Stomach (tissue), 9 donors: ENCODE measurements around the gene PRR20D. TPM values are rescaled to one million over a fixed set of nuclear protein-coding genes. Genes with fewer than 3 reads are reported as not detected.
"Not testable (repeated sequence)": the region's sequence is repeated elsewhere in the genome, so short reads cannot be mapped to it uniquely, and the experiment has no call there.

Experiments used
- DNase-seq, 2 donors: peaks; one replicate each; pipeline versions ENCODE4 v3.0.0 to v3.0.0-alpha.2; 2013 to 2019
- H3K27ac ChIP-seq, 5 donors: fragments of 200-600 bp in 4 of 5; sonication (generic) in 4 of 5; one replicate each; pipeline ENCODE4 v1.5.1; 2013 to 2019; ENCODE audit warnings: mild to moderate bottlenecking in 1 of 5, moderate library complexity in 1 of 5
- H3K27me3 ChIP-seq, 3 donors: fragments of 200-600 bp; sonication (generic); one replicate each; pipeline ENCODE4 v1.5.1; 2017 to 2019; ENCODE audit warnings: mixed run types in 1 of 3
- H3K36me3 ChIP-seq, 4 donors: fragments of 200-600 bp; sonication (generic); 1 replicate in 3 of 4; 2 replicates in 1 of 4; pipeline ENCODE4 v1.5.1; 2016 to 2019
- H3K4me1 ChIP-seq, 4 donors: fragments of 200-600 bp; sonication (generic); one replicate each; pipeline ENCODE4 v1.5.1; 2016 to 2019
- H3K4me3 ChIP-seq, 4 donors: fragments of 200-600 bp; sonication (generic) in 3 of 4; one replicate each; pipeline ENCODE4 v1.5.1; 2016 to 2019; ENCODE audit warnings: mild to moderate bottlenecking in 1 of 4
- H3K9me3 ChIP-seq, 4 donors: fragments of 200-600 bp; sonication (generic); one replicate each; pipeline ENCODE4 v1.5.1; 2016 to 2019
- EP300 ChIP-seq: sonication (generic); formaldehyde crosslinking; IDR thresholded peaks from one replicate; pipeline ENCODE4 v1.6.1; 2017; ENCODE audit warnings: antibody characterized with exemption
- POLR2A ChIP-seq, 4 donors: fragments of 450-650 bp; IDR thresholded peaks; one replicate each; pipeline ENCODE4 v1.6.1; 2016; ENCODE audit warnings: antibody characterized with exemption in 4 of 4, control low read depth in 2 of 4, mild to moderate bottlenecking in 1 of 4, moderate library complexity in 1 of 4
- POLR2AphosphoS5 ChIP-seq, 3 donors: sonication (generic); formaldehyde crosslinking; IDR thresholded peaks; one replicate each; pipeline ENCODE4 v1.6.1; 2016; ENCODE audit warnings: antibody characterized with exemption in 3 of 3
- WGBS, 5 donors: extraction: QIAGEN DNeasy Blood & Tissue Kit in 3 of 5; methylation state at CpG; one replicate each; pipeline versions ENCODE4 v1.1.5 to v1.1.7; 2013 to 2018; 5-methylcytosine and 5-hydroxymethylcytosine counted together
- intact Hi-C: fragments of 100-400 bp; cut with DNase I; formaldehyde crosslinking; loops from one replicate; pipeline ENCODE4 v1.15.1; 2023; ENCODE audit warnings: low total_unique reads
- polyA plus RNA-seq, 3 donors: library from polyadenylated mRNA; stranded (reverse); fragments of 200-250 nt; gene quantifications; one replicate each; pipeline ENCODE4 v1.2.3, GENCODE V29; 2013
- total RNA-seq, 5 donors: library from RNA; depleted of rRNA; stranded (reverse); fragments of >200 nt; gene quantifications; one replicate each; pipeline versions ENCODE4 v1.1.0 to v1.2.3, GENCODE V29; 2014 to 2016
- TF ChIP-seq, protein P1 (sequence below), 7 experiments: fragments of 450-650 bp in 4 of 7; fragments of 200-600 bp in 3 of 7; sonication (generic) in 3 of 7; IDR thresholded peaks; one replicate each; pipeline ENCODE4 v1.5.1; 2016 to 2019; ENCODE audit warnings: antibody characterized with exemption in 7 of 7, control low read depth in 2 of 7, mild to moderate bottlenecking in 1 of 7
- donor health status: healthy with polysubstance abuse.
- donor health status: Bipolar disorder and iron deficiency.
- donor health status: healthy.

The PRR20D gene
- total and polyA plus RNA-seq, 8 donors = not detected

DNA sequence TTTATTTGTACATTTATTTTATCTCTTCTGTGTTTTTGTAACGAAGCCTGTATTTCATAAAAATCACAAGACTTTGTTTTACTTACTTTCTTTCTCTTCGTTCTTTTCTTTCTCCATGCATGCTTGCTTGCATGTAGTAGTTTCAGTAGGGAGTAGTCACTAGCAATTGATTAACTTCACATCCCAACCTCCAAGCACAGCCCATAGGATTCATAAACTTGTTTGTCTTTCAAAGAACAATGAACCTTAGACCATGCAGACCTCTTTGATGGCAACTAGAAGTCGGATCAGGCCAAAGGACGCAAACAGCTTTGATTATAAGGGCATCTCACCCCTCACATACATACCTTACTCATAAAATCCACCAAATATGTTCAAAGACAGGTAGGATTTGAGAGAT is 22.8 kb upstream of the PRR20D start:
- Histone ChIP-seq H3K27ac (no peak overlapping the region), H3K4me3 (no peak overlapping the region), H3K36me3 (no peaks in the 10 kb centered on the region), H3K9me3 (peaks cover 0 to 8% (median 0%) of the 10 kb centered on the region in 4 donors), H3K4me1 (no peaks in the 10 kb centered on the region), H3K27me3 (no peaks in the 10 kb centered on the region)
- 56 to 70% (median 59%) methylated on average over 4 of the region's 4 CpGs for whole genome bisulfite sequencing, 5 donors
- intact Hi-C loops = no loop called here
- TF ChIP-seq EP300 (no peak), POLR2A (IDR thresholded peaks at IDR 0.05) (no peak), POLR2AphosphoS5 (IDR thresholded peaks at IDR 0.05) (no peak)
- TF ChIP-seq, protein P1, sequence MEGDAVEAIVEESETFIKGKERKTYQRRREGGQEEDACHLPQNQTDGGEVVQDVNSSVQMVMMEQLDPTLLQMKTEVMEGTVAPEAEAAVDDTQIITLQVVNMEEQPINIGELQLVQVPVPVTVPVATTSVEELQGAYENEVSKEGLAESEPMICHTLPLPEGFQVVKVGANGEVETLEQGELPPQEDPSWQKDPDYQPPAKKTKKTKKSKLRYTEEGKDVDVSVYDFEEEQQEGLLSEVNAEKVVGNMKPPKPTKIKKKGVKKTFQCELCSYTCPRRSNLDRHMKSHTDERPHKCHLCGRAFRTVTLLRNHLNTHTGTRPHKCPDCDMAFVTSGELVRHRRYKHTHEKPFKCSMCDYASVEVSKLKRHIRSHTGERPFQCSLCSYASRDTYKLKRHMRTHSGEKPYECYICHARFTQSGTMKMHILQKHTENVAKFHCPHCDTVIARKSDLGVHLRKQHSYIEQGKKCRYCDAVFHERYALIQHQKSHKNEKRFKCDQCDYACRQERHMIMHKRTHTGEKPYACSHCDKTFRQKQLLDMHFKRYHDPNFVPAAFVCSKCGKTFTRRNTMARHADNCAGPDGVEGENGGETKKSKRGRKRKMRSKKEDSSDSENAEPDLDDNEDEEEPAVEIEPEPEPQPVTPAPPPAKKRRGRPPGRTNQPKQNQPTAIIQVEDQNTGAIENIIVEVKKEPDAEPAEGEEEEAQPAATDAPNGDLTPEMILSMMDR (IDR thresholded peaks at IDR 0.05) = no peak
- no peak for DNase-seq

DNA sequence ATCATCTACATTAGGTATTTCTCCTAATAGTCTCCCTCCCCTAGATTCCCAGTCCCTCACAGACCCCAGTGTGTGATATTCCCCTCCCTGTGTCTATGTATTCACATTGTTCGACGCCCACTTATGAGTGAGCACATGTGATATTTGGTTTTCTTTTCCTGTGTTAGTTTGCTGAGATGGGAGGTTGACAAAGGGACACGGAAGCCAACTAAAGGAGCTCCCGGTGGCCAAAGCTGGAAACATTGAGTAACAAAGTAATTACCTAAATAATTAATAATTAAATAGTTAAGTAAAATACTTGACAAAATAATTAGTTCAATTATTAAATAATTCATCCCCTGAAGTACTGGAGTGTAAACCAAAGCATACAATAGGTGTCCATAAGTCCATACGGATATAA is 21.4 kb upstream of the PRR20D start:
- no peaks in the 10 kb centered on the region for H3K4me1 ChIP-seq
- no peaks in the 10 kb centered on the region for H3K27me3 ChIP-seq
- no peaks in the 10 kb centered on the region for H3K36me3 ChIP-seq
- no peak overlapping the region for H3K4me3 ChIP-seq
- peaks cover 0 to 6% (median 0%) of the 10 kb centered on the region in 4 donors for H3K9me3 ChIP-seq
- no peak for TF ChIP-seq EP300
- no peak for TF ChIP-seq POLR2AphosphoS5 (IDR thresholded peaks at IDR 0.05)
- TF ChIP-seq POLR2A (IDR thresholded peaks at IDR 0.05) = no peak
- TF ChIP-seq, protein P1 (IDR thresholded peaks at IDR 0.05) = no peak
- WGBS, 5 donors = 86 to 91% (median 90%) methylated on average over 5 of the region's 5 CpGs
- intact Hi-C loops = no loop called here
- no peak for DNase-seq
- no peak overlapping the region for H3K27ac ChIP-seq

GRCh38 chr13:57139781-57140180 is 20.7 kb upstream of the PRR20D start:
- H3K4me3 ChIP-seq, H3K27ac ChIP-seq, intact Hi-C loops, H3K36me3 ChIP-seq, H3K9me3 ChIP-seq, H3K4me1 ChIP-seq, H3K27me3 ChIP-seq, DNase-seq: not testable (repeated sequence)
- 75 to 96% (median 95%) methylated on average over 2 to 13 of the region's 18 CpGs; no CpG with 5 or more reads in 1 of the 5 donors for WGBS, 5 donors

- DNase-seq, H3K27ac ChIP-seq, H3K27me3 ChIP-seq, H3K36me3 ChIP-seq, H3K9me3 ChIP-seq, H3K4me3 ChIP-seq, H3K4me1 ChIP-seq, intact Hi-C loops: not testable (repeated sequence)
- WGBS, 5 donors = 89 to 98% (median 96%) methylated on average over 8 to 14 of the region's 34 CpGs
Observed at GRCh38 chr13:57140235-57140968, 20.0 kb upstream of the PRR20D start, which contains the start of gene PRR20A. TSS of gene PRR20A (plus strand) at chr13:57140918. CDS start at chr13:57141305, 387 bp downstream.

DNA sequence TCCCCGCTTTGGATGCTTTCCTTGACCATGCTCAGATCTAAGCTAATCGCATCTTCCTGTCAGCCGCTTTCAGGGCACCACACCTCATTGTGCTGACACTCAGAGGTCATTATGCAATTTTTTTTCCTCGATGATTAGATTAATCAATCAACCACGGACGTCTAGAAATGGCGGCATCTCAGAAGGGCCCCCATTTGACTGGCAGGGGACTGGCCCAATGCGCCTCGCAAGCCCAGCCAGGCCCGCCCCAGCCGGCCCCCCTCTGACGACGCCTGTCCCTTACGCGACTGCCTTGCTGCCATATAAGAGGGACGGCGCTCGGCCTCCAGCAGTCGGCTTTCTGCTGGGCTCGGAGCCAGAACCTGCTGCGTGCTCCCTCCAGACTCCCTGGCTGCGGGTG is 13.2 kb upstream of the PRR20D start, which contains the start of gene PRR20B:
PRR20B (plus strand) TSS at position 301 of the 400 bp plus-strand sequence. CDS start 387 bp downstream, outside the sequence.
- H3K4me3 ChIP-seq, H3K9me3 ChIP-seq, H3K4me1 ChIP-seq, intact Hi-C loops, H3K36me3 ChIP-seq, DNase-seq, H3K27me3 ChIP-seq, H3K27ac ChIP-seq: not testable (repeated sequence)
- no CpG with 5 or more reads among the region's 22 CpGs for WGBS, 5 donors

DNA sequence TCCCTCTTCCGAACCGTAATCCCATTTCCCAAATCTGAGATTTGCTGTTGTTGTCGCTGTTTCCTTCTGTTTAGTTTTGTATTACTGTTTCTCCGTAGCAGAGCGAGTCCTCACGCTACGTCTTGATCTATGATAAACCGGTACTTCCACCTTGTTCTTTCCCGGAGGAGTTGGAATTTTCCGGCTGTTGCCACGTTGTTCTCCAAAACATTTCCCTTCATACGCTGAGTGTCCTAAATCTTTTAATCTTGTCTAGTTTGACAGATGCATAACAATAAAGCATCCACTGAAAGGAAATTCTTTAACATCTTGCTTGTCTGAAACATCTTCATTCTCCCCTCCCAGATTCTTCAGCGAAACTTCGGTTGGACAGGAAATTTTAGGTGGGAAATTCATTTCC is 12.3 kb upstream of the PRR20D start:
- intact Hi-C loops, H3K27ac ChIP-seq, H3K4me3 ChIP-seq, H3K4me1 ChIP-seq, H3K27me3 ChIP-seq, H3K36me3 ChIP-seq, H3K9me3 ChIP-seq: not testable (repeated sequence)
- peak in 1 of 2 donors; percentile 11 for DNase-seq
- 94 to 96% (median 95%) methylated on average over 5 to 10 of the region's 14 CpGs for WGBS, 5 donors

- intact Hi-C loops, H3K4me1 ChIP-seq: not testable (repeated sequence)
- WGBS, 5 donors = no CpG with 5 or more reads among the region's 22 CpGs
Observed at GRCh38 chr13:57153761-57154160, 6.7 kb upstream of the PRR20D start, which contains the start of gene PRR20C. TSS of gene PRR20C (plus strand) at chr13:57154061. CDS start at chr13:57154448, 387 bp downstream.

GRCh38 chr13:57166897-57167296 is 6.5 kb downstream of the PRR20D start, which contains the start of gene PRR20E:
TSS of gene PRR20E (plus strand) at chr13:57167197. CDS start at chr13:57167584, 387 bp downstream.
- DNase-seq, H3K4me1 ChIP-seq, H3K4me3 ChIP-seq, intact Hi-C loops, H3K27me3 ChIP-seq, H3K36me3 ChIP-seq, H3K27ac ChIP-seq, H3K9me3 ChIP-seq: not testable (repeated sequence)
- no CpG with 5 or more reads among the region's 22 CpGs for WGBS, 5 donors

More at GRCh38 chr13:57153761-57154160, 6.7 kb upstream of the PRR20D start, which contains the start of gene PRR20C:
- H3K27me3 ChIP-seq, H3K9me3 ChIP-seq, H3K36me3 ChIP-seq, H3K4me3 ChIP-seq, H3K27ac ChIP-seq, DNase-seq: not testable (repeated sequence)
